Transverse colon (tissue), 4 donors: Measurements from ENCODE around the gene POLD1. TPM values are rescaled to one million over a fixed set of nuclear protein-coding genes. Genes with fewer than 3 reads are reported as not detected.

Source experiments
- DNase-seq: peaks from one replicate; pipeline ENCODE4 v3.0.0-alpha.2; 2019
- H3K27ac ChIP-seq, 4 donors: fragments of 200-600 bp; sonication (generic); 2 replicates each; pipeline ENCODE4 v1.5.1; 2016 to 2018; ENCODE audit warnings: inconsistent platforms in 4 of 4
- H3K27me3 ChIP-seq: fragments of 200-600 bp; sonication (generic); 2 replicates; pipeline ENCODE4 v1.5.1; 2017; ENCODE audit warnings: inconsistent platforms
- H3K36me3 ChIP-seq, 4 donors: fragments of 200-600 bp; sonication (generic); 2 replicates each; pipeline ENCODE4 v1.5.1; 2017 to 2019; ENCODE audit warnings: inconsistent platforms in 4 of 4
- H3K4me1 ChIP-seq, 4 donors: fragments of 200-600 bp; sonication (generic); 2 replicates each; pipeline ENCODE4 v1.5.1; 2017 to 2020; ENCODE audit warnings: inconsistent platforms in 4 of 4
- H3K4me3 ChIP-seq, 4 donors: fragments of 200-600 bp; sonication (generic); 1 replicate in 1 of 4; 2 replicates in 3 of 4; pipeline versions ENCODE4 v1.5.1 to v1.6.1; 2017 to 2019; ENCODE audit warnings: inconsistent platforms in 4 of 4
- H3K9me3 ChIP-seq, 2 donors: fragments of 200-600 bp; sonication (generic); 2 replicates each; pipeline ENCODE4 v1.5.1; 2017 to 2019; ENCODE audit warnings: inconsistent platforms in 2 of 2
- EP300 ChIP-seq: sonication (generic); formaldehyde crosslinking; IDR thresholded peaks from one replicate; pipeline ENCODE4 v1.6.1; 2017; ENCODE audit warnings: antibody characterized with exemption, low read depth
- POLR2A ChIP-seq: fragments of 450-650 bp; IDR thresholded peaks from one replicate; pipeline ENCODE4 v1.6.1; 2016; ENCODE audit warnings: antibody characterized with exemption, mild to moderate bottlenecking, moderate library complexity
- POLR2AphosphoS5 ChIP-seq, 3 donors: sonication (generic); formaldehyde crosslinking; IDR thresholded peaks; one replicate each; pipeline ENCODE4 v1.6.1; 2016; ENCODE audit warnings: antibody characterized with exemption in 3 of 3
- WGBS, 2 donors: methylation state at CpG; one replicate each; pipeline ENCODE4 v1.1.5; 2018; ENCODE audit warnings: low coverage in 1 of 2; 5-methylcytosine and 5-hydroxymethylcytosine counted together
- in situ Hi-C, 4 donors: fragments of 200-750 bp; cut with MboI; loops; one replicate each; pipeline versions ENCODE4 v1.15.0 to v1.15.1; 2017; ENCODE audit warnings: low sequenced_read_pairs in 3 of 4, low pct_ligation_motif_present in 1 of 4, low pct_unique_long_range_greater_than_20kb in 1 of 4
- intact Hi-C: fragments of 100-400 bp; cut with DNase I; formaldehyde crosslinking; loops from one replicate; pipeline ENCODE4 v1.15.1; 2023; ENCODE audit warnings: low total_unique reads
- total RNA-seq, 4 donors: library from RNA; depleted of rRNA; stranded (reverse); fragments of >200 nt; gene quantifications; one replicate each; pipeline ENCODE4 v1.1.0, GENCODE V29; 2016
- TF ChIP-seq, protein P1 (sequence below), 5 experiments: fragments of 200-600 bp in 3 of 5; fragments of 450-650 bp in 2 of 5; sonication (generic) in 3 of 5; IDR thresholded peaks; 1 replicate in 2 of 5; 2 replicates in 3 of 5; pipeline ENCODE4 v1.5.1; 2016 to 2017; ENCODE audit warnings: antibody characterized with exemption in 5 of 5, inconsistent platforms in 3 of 5, mild to moderate bottlenecking in 2 of 5, moderate library complexity in 1 of 5

The POLD1 gene
- total RNA-seq, 4 donors from 2014 or later: 14.6 to 59.1 (median 25.9) TPM

DNA sequence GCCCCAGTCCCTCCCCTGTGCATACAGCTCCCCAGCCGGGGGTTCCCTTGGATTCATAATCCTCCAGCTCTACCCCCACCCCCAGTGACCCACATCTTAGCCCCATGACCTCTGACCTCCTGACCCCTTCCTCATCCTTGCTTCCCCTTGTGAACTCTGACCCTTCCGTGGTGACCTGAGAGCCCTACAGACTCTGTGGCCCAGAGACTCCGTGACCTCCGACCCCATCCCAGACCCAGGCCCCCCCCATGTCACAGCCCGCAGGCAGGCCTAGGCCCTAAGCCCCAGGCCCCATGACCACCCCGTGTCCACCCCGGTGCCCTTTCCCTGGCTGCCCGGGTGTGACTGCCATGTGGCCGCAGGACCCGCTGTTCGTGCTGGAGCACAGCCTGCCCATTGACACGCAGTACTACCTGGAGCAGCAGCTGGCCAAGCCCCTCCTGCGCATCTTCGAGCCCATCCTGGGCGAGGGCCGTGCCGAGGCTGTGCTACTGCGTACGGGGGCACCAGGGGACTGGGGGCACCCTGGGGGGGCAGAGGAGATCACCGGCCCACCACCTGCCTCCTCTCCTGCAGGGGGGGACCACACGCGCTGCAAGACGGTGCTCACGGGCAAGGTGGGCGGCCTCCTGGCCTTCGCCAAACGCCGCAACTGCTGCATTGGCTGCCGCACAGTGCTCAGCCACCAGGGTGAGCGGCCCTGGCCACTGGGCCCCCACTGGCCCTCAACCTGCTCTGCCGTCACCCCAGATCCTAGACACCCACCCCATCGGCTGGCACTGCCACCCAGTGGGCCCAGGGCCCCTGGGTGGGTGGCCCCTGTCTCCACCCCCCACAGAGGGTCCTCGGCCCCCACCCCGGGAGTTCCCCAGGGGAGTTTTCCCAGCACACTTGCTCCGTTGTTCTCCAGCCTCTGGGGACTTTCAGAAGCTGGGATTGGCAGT lies 32.2 kb downstream of the POLD1 start:
- H3K9me3 ChIP-seq: no peaks in the 10 kb centered on the region
- H3K4me1 ChIP-seq: peaks cover 3 to 40% (median 20%) of the 10 kb centered on the region in 4 donors
- TF ChIP-seq POLR2AphosphoS5 (IDR thresholded peaks at IDR 0.05) (no peak), EP300 (no peak), POLR2A (no peak)
- TF ChIP-seq, protein P1, sequence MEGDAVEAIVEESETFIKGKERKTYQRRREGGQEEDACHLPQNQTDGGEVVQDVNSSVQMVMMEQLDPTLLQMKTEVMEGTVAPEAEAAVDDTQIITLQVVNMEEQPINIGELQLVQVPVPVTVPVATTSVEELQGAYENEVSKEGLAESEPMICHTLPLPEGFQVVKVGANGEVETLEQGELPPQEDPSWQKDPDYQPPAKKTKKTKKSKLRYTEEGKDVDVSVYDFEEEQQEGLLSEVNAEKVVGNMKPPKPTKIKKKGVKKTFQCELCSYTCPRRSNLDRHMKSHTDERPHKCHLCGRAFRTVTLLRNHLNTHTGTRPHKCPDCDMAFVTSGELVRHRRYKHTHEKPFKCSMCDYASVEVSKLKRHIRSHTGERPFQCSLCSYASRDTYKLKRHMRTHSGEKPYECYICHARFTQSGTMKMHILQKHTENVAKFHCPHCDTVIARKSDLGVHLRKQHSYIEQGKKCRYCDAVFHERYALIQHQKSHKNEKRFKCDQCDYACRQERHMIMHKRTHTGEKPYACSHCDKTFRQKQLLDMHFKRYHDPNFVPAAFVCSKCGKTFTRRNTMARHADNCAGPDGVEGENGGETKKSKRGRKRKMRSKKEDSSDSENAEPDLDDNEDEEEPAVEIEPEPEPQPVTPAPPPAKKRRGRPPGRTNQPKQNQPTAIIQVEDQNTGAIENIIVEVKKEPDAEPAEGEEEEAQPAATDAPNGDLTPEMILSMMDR (IDR thresholded peaks at IDR 0.05): no peak
- in situ Hi-C loops: no loop called here
- peaks cover 47% of the 10 kb centered on the region for H3K27me3 ChIP-seq
- no peaks in the 10 kb centered on the region for H3K36me3 ChIP-seq
- peak overlapping the region in 2 of 4 donors; percentile 38 to 51 for H3K27ac ChIP-seq
- H3K4me3 ChIP-seq: no peak overlapping the region
- no peak for DNase-seq
- intact Hi-C loops: no loop called here
- whole genome bisulfite sequencing, 2 donors: 33 to 77% methylated on average over 1 to 35 of the region's 35 CpGs

DNA sequence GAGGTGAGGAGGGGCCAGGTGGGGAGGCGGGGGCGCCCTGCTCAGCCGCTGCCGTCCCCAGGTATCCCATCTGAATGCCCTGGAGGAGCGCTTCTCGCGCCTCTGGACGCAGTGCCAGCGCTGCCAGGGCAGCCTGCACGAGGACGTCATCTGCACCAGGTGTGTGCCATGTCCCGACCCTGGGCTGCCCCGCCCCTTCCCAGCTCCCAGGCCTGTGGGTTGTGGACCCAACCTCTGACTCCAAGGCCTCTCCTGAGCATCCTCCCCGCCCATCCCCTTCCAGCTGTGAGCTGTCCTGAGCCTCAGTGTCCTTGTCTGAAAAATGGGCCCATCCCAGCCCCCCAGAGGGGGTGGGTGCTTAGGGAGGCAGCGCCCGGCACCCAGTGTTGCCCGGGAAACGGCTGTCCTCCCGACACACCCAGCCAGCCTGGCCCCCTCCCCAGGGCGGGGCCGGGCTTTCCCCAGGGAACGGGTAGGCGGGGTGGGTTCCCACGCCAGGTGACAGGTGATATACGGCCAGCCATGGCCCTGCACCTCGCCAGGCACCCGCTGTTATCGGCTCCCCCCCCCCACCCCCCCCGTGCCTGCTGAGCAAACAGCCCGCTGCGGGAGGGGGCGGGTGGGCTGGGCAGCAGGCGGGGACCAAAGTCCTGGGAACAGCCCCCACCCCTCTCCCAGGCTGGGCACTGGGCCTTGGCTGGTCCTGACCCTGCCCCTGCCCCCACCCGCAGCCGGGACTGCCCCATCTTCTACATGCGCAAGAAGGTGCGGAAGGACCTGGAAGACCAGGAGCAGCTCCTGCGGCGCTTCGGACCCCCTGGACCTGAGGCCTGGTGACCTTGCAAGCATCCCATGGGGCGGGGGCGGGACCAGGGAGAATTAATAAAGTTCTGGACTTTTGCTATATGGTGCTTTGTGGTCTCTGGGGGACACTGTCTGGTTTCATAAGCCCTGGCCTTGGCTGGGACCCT lies 33.2 kb downstream of the POLD1 start:
- in situ Hi-C loops (no loop called here), intact Hi-C loops (no loop called here)
- no peak overlapping the region for H3K4me3 ChIP-seq
- peak; percentile 57 for DNase-seq
- H3K36me3 ChIP-seq: no peaks in the 10 kb centered on the region
- 43% methylated on average over 36 of the region's 42 CpGs; no CpG with 5 or more reads in 1 of the 2 donors for WGBS, 2 donors
- peak overlapping the region in 2 of 4 donors; percentile 38 to 51 for H3K27ac ChIP-seq
- peaks cover 58% of the 10 kb centered on the region for H3K27me3 ChIP-seq
- peaks cover 3 to 35% (median 20%) of the 10 kb centered on the region in 4 donors for H3K4me1 ChIP-seq
- TF ChIP-seq, protein P1 (IDR thresholded peaks at IDR 0.05): no peak
- peak; percentile 17 for TF ChIP-seq EP300
- TF ChIP-seq POLR2A: no peak
- TF ChIP-seq POLR2AphosphoS5 (IDR thresholded peaks at IDR 0.05): no peak
- H3K9me3 ChIP-seq: no peaks in the 10 kb centered on the region

DNA sequence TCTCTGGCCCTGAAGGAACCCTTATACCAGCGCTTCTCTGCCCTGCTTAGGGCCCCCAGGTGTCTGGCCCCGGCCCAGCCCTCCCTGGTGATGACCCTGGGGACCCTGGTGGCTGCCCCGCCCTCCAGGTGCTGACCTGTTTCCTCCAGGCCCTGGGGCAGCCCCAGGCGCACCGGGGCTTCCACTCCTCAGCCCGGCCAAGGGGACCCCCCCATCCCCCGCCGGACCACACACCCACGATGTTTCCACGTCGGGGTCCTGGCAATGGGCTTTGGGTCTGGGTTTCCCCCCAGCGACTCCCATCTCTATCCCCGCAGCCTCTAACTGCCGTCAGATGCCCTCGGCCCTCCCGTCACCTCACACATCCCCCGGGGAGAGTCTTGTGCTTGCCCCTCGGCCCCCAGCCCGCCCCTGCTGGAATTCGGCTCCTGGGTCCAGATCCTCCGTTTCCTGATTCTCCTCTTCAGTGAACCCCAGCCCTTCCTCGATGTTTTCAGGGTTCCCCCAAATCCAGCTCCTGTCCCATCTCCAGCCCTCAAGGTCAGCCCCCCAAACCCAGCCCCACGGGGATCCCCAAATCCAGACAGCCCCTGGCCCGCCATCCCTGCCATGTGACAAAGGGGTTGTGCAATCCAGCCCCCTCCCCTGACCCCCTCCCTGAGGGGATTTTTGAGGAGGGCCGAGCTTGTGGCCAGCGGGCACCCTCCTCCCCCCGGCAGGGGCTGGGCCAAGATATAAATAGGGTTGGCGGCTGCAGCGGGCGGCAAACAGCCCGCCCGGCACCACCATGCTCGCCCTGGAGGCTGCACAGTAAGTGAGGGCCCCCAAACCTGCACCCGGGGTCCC lies 34.3 kb downstream of the POLD1 start, which contains the start of gene SPIB:
Gene SPIB, plus strand, starts transcription at position 763 of the 846 bp plus-strand sequence. Its CDS starts 25 bp downstream, at position 788.
- 19% methylated on average over 29 of the region's 34 CpGs; no CpG with 5 or more reads in 1 of the 2 donors for WGBS, 2 donors
- DNase-seq: no peak
- TF ChIP-seq POLR2A: peak; percentile 38
- TF ChIP-seq POLR2AphosphoS5 (IDR thresholded peaks at IDR 0.05): no peak
- no peak for TF ChIP-seq EP300
- TF ChIP-seq, protein P1 (IDR thresholded peaks at IDR 0.05): no peak
- peak within 1 kb of the TSS in 2 of 4 donors; percentile 18 to 51 for H3K27ac ChIP-seq
- peaks cover 3 to 35% (median 20%) of the 10 kb centered on the region in 4 donors for H3K4me1 ChIP-seq
- peak within 1 kb of the TSS in 2 of 4 donors; percentile 14 to 22 for H3K4me3 ChIP-seq
- H3K27me3 ChIP-seq: peaks cover 62% of the 10 kb centered on the region
- no peaks in the 10 kb centered on the region for H3K36me3 ChIP-seq
- H3K9me3 ChIP-seq: no peaks in the 10 kb centered on the region
- intact Hi-C loops: no loop called here
- in situ Hi-C loops: no loop called here
